ENCODE data around the gene CORO6.

Gene CORO6

DNA sequence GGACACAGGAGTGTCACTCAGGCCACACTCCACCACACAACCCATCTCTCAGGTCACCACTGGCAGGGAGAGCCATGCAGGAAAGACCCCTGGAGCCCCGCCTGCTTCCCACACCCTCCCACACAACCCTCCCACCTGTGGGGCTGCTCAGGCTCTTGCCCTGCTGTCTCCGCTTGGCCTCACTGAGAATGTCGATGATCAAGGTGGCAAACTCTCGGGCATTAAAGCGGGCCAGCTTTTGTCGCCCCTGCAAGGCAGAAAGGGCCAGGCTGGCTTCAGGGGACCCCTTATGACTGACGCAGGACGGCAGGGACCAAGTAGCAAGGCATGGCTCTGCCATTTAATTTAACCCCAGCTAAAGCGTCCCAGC, 45.7 kb downstream of the CORO6 start:
- no peak for DNase-seq (ENCODE audit: low read depth)

- no peak for DNase-seq (ENCODE audit: low read depth)
Observed at GRCh38 chr17:29576214-29577000, 46.3 kb downstream of the CORO6 start.

DNA sequence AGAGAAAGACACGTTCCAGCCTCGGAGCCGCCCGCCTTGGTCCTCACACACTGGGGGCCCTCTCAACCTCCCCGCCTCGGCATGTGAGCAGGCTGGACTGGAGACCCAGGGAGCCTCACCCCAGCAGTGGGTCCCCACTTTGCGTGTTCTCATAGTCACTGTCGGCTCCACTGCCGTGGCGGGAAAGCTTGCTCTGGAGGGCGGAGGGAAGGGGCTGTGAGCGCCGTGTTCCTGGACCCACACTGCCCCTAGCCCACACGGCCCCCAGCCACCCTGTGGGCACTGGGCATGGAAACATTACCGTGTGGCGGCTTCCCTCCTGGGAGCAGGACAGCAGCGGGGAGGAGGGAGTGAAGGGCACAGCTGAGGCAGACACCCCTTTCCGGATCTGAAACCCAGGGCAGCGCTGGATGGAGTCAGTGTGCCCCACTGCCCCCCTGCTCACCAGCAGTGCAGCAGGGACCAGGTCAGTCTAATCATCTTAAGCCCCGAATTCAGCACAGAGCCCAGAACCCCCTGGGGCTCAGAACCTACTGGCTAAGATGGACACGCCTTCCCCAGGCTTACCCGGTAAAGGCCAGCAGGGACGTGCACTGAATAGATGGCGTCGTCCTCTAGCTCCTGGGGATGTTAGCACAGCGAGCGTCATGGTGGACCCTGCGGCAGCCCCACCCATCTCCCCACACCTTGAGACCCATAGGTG, 47.0 kb downstream of the CORO6 start:
- no peak for DNase-seq (ENCODE audit: low read depth)

GRCh38 chr17:29574732-29575510, 47.8 kb downstream of the CORO6 start:
- no peak for DNase-seq (ENCODE audit: low read depth)

DNA sequence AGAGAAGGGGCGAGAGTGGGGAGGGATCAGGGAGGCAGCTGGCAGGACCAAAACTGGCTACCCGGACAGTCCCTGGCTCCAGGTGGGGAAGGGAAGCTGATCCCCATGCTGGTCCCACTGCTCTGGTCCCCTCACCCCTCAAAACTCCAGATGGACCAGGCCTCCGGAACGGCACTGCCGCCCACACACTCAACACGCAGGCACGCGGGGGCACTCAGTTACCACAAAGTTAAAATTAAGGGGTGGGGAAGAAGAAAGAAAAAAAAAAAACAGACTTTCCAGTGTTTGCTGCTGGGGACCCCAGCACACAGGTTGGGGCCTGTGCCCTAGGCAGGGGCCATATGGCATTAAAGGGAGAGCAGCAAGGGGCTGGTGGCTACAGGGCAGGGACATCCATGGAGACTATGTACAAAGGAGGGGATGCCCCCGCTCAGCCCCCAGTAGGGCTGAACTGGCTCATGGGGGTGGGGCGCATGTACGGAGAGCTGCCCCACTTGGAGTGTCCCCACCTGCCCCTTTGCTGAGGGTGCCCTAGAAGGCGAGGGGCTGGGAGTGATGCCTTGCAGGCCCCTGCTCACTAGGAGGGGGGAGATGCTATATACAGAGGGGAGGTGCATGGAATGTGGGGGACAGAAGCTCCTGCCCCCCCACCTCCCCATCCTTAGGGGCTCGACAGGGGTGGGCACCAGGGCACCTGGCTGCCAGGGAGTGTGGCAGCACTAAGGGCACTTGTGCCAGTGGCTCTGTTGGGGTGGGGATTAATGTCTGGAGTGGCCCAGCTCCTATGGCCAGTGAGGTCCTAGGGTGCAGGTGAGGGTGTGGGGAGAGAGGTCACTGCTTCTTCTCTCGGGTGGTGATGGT, 48.6 kb downstream of the CORO6 start:
- no peak for DNase-seq (ENCODE audit: low read depth)

DNA sequence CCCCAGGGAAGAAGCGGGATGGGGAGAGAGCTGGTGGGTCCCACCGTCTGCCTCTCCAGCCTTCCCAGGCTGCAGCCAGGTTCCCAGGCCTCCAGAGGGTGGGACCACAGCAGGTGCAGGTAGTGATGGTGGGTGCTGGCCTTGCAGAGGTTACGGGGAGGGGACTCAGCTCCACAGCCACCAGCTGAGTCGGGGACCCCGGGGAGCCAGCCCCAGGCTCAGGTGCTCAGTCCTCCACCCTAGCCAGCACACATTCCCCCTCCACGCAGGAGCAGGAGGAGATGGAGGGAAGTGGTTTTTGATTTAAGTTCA, 49.2 kb downstream of the CORO6 start:
- no peak for DNase-seq (ENCODE audit: low read depth)

GRCh38 chr17:29572691-29573557, 49.8 kb downstream of the CORO6 start:
- peak; percentile 58 for DNase-seq (ENCODE audit: low read depth)

DNA sequence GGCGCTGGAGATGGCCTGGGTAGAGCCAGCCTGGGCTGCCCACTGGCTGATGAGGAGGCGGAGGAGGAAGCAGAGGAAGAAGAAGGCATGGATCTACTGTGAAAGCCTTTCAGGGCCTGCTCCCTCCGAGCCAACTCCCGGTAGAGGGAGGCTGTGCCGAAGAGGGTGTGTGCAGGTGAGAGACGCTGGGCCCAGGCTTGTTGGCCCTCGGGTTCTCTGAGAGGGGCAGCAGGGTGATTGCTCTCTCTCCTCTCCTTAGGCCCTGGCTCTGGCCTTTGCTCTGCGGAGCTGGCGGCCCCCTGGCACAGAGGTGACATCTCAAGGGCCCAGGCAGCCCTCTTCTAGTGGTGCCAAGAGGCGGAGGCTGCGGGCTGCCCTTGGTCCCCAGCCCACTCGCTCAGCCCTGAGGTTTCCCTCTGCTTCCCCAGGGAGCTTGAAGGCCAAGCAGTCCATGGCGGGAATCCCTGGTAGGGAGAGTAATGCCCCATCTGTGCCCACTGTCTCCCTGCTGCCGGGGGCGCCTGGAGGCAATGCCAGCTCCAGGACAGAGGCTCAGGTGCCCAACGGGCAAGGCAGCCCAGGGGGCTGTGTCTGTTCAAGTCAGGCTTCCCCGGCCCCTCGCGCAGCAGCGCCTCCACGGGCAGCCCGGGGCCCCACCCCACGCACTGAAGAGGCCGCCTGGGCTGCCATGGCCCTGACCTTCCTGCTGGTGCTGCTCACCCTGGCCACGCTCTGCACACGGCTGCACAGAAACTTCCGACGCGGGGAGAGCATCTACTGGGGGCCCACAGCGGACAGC, 50.6 kb downstream of the CORO6 start:
- DNase-seq (ENCODE audit: low read depth), result no peak

DNA sequence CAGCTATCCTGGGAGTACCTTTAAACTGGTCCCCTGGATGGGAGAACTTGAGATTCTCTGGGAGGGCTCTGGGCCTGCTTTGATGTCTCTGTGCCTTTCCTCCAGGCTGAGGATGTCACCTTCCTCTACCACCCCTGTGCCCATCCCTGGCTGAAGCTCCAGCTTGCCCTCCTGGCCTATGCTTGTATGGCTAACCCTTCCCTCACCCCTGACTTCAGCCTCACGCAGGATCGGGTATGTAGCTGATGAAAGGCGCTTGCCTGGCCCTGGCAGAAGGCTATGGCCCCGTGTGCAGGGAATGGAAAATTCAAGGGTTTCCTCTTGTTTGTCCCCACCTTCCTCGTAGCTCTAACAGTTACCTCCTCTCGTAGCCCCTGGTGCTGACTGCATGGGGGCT, 51.2 kb downstream of the CORO6 start:
- DNase-seq (ENCODE audit: low read depth), result no peak

GRCh38 chr17:29570521-29570920, 52.2 kb downstream of the CORO6 start:
- no peak for DNase-seq (ENCODE audit: low read depth)

GRCh38 chr17:29569245-29569950, 53.3 kb downstream of the CORO6 start:
- no peak for DNase-seq (ENCODE audit: low read depth)

GRCh38 chr17:29568331-29569244, 54.1 kb downstream of the CORO6 start, which contains the start of gene TP53I13:
Gene TP53I13, plus strand, starts transcription at chr17:29568701. Its CDS starts 58 bp downstream, at chr17:29568759.
- DNase-seq (ENCODE audit: low read depth), result peak; percentile 82

DNA sequence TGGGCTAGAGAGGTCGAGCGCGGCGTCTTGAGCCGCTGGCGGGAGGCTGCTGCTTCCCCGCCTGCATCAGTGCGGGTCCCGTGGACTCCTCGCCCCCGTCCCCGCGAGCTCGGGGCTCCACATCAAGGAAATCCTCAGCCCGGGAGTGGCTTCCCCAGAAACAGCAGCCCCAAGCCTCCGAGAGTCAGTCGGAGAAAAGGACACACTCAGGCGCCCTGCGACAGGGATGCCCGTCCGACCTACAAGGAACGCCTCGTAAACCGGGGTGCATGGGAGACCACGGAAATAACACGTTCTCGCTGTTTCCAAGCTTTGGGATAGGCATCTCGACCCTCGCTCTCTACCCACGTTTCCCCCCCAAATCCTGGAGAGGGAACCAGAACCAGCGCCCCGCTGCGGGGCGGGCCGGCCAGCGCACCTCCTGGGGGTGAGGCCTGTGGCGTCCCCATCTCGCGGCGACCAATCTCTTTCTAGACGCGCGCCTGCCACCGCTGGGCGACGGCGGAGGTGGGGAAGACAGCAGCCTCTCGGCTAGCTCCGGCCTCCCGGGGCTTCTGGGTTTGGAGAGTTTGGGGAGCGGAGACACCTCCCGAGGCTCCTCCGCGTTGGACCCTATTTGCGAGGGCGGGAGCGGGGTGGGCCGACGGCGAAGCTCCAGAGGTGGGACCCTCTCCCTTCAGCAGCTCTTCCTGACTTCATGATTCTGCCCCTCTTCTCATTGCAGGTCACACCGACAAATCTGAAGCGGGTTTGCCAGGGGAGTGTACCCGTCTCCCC, 55.0 kb downstream of the CORO6 start:
- peak; percentile 68 for DNase-seq (ENCODE audit: low read depth)

DNA sequence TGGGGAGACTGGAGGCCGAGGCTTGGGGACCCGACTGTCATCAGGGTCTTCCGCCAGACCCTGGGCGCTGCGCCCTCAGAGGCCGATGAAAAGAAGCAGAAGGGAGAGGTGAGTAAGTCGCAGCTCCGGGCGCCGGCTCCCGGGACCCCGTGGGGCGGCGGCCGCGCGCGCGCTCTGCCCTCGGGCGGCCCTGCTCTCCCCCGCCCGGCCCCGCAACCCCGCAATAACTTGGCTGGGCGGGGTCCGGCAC, 55.5 kb downstream of the CORO6 start:
- DNase-seq (ENCODE audit: low read depth), result no peak

- DNase-seq (ENCODE audit: low read depth), result peak; percentile 48
Observed at GRCh38 chr17:29566473-29567303, 56.0 kb downstream of the CORO6 start, which contains the start of gene ABHD15. Gene ABHD15, minus strand, starts transcription at chr17:29567037. Its CDS starts 71 bp downstream, at chr17:29566966.

DNA sequence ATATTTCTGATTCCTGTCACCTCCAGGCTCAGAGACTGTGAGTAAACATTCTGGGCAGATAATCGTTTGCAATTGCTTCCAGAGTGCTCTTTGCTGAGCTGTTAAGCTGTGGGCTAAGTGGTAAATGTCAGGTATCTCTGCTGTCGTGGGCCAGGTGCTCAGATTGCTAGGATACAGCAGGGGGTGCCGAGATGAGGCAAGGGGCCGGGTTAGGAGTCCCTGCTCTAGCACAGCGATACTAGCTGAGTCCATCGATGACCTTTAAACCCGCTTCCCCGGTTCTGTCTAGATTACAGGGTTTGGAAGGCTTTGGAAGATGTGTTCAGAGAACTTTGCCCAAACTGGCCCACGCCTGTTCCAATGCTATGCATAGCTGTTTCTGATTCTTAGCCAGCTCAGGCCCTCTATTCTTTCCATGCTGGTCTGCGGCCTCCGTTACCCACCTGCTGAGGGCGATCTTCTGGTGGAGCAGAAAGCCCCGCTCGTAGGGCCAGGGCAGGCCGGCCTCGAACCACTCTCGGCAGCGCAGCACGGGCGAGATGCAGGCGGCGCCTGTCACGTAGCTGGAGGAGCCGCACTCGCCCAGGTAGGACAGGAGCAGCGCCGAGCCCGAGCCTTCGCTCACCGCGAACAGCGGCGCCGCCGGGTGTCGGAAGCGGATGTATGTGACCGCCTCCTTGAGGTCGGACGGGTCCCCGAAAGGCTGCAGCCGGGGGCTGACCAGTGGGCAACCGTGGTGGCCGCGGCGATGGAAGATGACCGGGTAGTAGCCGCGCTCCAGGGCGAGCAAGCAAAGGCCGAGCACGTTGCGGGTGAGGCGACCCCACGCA, 56.9 kb downstream of the CORO6 start:
- DNase-seq (ENCODE audit: low read depth), result peak; percentile 29
